Mesenchymal stem cell (in vitro differentiated cells and primary cell): ENCODE measurements around the gene ZNF429.

Experiments
- DNase-seq: peaks from one replicate; pipeline ENCODE4 v3.0.0-alpha.2; 2013
- H2AFZ ChIP-seq: one replicate; pipeline ENCODE4 v1.6.1; 2013; ENCODE audit warnings: low read depth, mild to moderate bottlenecking, control low read depth, inconsistent platforms, low read length, moderate library complexity
- H2AK5ac ChIP-seq: 2 replicates; pipeline ENCODE4 v1.6.1; 2013; ENCODE audit warnings: low read length, moderate library complexity, mild to moderate bottlenecking, inconsistent platforms; ENCODE audit not compliant: severe bottlenecking
- H2BK120ac ChIP-seq: one replicate; pipeline ENCODE4 v1.6.1; 2013; ENCODE audit warnings: low read depth, mild to moderate bottlenecking, inconsistent platforms, low read length, moderate library complexity
- H2BK12ac ChIP-seq, 2 experiments: one replicate each; pipeline ENCODE4 v1.6.1; 2013; ENCODE audit warnings: inconsistent platforms in 2 of 2, low read length in 2 of 2, mild to moderate bottlenecking in 2 of 2, moderate library complexity in 2 of 2, control low read depth in 1 of 2
- H2BK15ac ChIP-seq: one replicate; pipeline ENCODE4 v1.6.1; 2013; ENCODE audit warnings: mild to moderate bottlenecking, low read depth, inconsistent platforms; ENCODE audit not compliant: poor library complexity, severe bottlenecking
- H2BK5ac ChIP-seq: 2 replicates; pipeline ENCODE4 v1.6.1; 2013; ENCODE audit warnings: low read depth, mild to moderate bottlenecking, low read length, control low read depth, inconsistent platforms; ENCODE audit not compliant: poor library complexity, severe bottlenecking
- H3K14ac ChIP-seq, 2 experiments: one replicate each; pipeline ENCODE4 v1.6.1; 2013; ENCODE audit warnings: inconsistent platforms in 2 of 2, low read length in 2 of 2, control low read depth in 1 of 2, mild to moderate bottlenecking in 1 of 2, moderate library complexity in 1 of 2
- H3K18ac ChIP-seq, 2 experiments: one replicate each; pipeline ENCODE4 v1.6.1; 2013; ENCODE audit warnings: inconsistent platforms in 2 of 2, low read length in 2 of 2, control low read depth in 1 of 2, low read depth in 1 of 2, mild to moderate bottlenecking in 1 of 2
- H3K23ac ChIP-seq, 2 experiments: one replicate each; pipeline ENCODE4 v1.6.1; 2013; ENCODE audit warnings: inconsistent platforms in 2 of 2, low read length in 2 of 2, mild to moderate bottlenecking in 2 of 2, moderate library complexity in 2 of 2, control low read depth in 1 of 2
- H3K27ac ChIP-seq: 2 replicates; pipeline ENCODE4 v1.5.1; 2013; ENCODE audit warnings: mild to moderate bottlenecking, moderate library complexity, low read length, control low read depth, inconsistent platforms; ENCODE audit not compliant: poor library complexity, severe bottlenecking
- H3K27me3 ChIP-seq, 2 experiments: 2 replicates each; pipeline versions ENCODE4 v1.6.1 to v1.7.0; 2013; ENCODE audit warnings: low read length in 2 of 2, mild to moderate bottlenecking in 2 of 2, moderate library complexity in 2 of 2, control low read depth in 1 of 2, inconsistent platforms in 1 of 2; ENCODE audit not compliant: control insufficient read depth in 1 of 2, insufficient read depth in 1 of 2
- H3K36me3 ChIP-seq, 2 experiments: 2 replicates each; pipeline versions ENCODE4 v1.6.1 to v1.7.0; 2013; ENCODE audit warnings: low read length in 2 of 2, control low read depth in 1 of 2, inconsistent platforms in 1 of 2, low read depth in 1 of 2, mild to moderate bottlenecking in 1 of 2; ENCODE audit not compliant: insufficient read depth in 2 of 2, control insufficient read depth in 1 of 2
- H3K4ac ChIP-seq, 2 experiments: one replicate each; pipeline ENCODE4 v1.6.1; 2013; ENCODE audit warnings: inconsistent platforms in 2 of 2, low read length in 2 of 2, mild to moderate bottlenecking in 2 of 2, moderate library complexity in 2 of 2, control low read depth in 1 of 2, low read depth in 1 of 2
- H3K4me1 ChIP-seq: 2 replicates; pipeline ENCODE4 v1.6.1; 2013; ENCODE audit warnings: low read depth, low read length, control low read depth; ENCODE audit not compliant: control insufficient read depth, insufficient read depth
- H3K4me2 ChIP-seq: 2 replicates; pipeline ENCODE4 v1.6.1; 2013; ENCODE audit warnings: low read length, mild to moderate bottlenecking, inconsistent platforms; ENCODE audit not compliant: poor library complexity, severe bottlenecking
- H3K4me3 ChIP-seq, 2 experiments: 2 replicates each; pipeline versions ENCODE4 v1.5.1 to v1.7.0; 2013; ENCODE audit warnings: low read length in 2 of 2, mild to moderate bottlenecking in 2 of 2, control low read depth in 1 of 2, low read depth in 1 of 2; ENCODE audit not compliant: insufficient read depth in 1 of 2
- H3K79me1 ChIP-seq: replicated peaks from 2 replicates; pipeline ENCODE4 v1.6.1; 2013; ENCODE audit warnings: mild to moderate bottlenecking, control low read depth, low read length, inconsistent platforms; ENCODE audit not compliant: poor library complexity, severe bottlenecking
- H3K9ac ChIP-seq: 2 replicates; pipeline ENCODE4 v1.7.0; 2013; ENCODE audit warnings: mild to moderate bottlenecking, low read length, moderate library complexity
- H3K9me3 ChIP-seq: 2 replicates; pipeline ENCODE4 v1.7.0; 2013; ENCODE audit warnings: mild to moderate bottlenecking, low read length; ENCODE audit not compliant: control insufficient read depth
- H4K8ac ChIP-seq: one replicate; pipeline ENCODE4 v1.6.1; 2013; ENCODE audit warnings: inconsistent platforms, mild to moderate bottlenecking, low read length, moderate library complexity
- H4K91ac ChIP-seq: one replicate; pipeline ENCODE4 v1.6.1; 2013; ENCODE audit warnings: mild to moderate bottlenecking, low read length, inconsistent platforms
- WGBS: methylation state at CpG from one replicate; pipeline ENCODE4 v1.1.7; 2013; ENCODE audit warnings: mixed read lengths; 5-methylcytosine and 5-hydroxymethylcytosine counted together

Gene ZNF429

DNA sequence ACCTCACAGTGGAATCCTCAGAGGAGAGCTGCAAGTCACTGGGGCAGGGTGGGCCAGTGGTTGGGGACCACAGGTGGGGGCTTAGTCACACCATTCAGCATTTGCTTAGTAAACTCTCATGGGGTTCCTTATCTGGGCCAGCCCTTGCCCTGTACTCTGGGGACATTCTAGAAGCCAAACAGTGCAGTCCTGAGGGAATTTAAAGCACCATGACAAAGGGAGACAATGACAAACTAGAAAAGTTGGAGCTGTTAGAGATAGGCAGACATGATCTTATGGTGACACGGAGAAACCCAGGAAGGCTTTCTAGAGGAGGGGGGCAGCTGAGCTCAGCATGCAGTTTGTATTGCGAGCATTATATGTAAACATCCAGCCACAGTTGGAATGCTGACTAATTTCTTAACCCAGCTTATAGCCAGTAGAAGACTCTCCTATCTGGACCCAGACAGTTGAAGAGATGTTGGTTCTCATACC, 87.6 kb downstream of the ZNF429 start:
- H3K79me1 ChIP-seq = no peaks in the 10 kb centered on the region
- H4K8ac ChIP-seq = no peak overlapping the region
- no peak overlapping the region for H2BK5ac ChIP-seq
- no peak overlapping the region for H3K14ac ChIP-seq
- H2BK120ac ChIP-seq = no peak overlapping the region
- H4K91ac ChIP-seq = no peak overlapping the region
- H3K4me2 ChIP-seq = no peak overlapping the region
- no peak overlapping the region for H3K23ac ChIP-seq
- no peaks in the 10 kb centered on the region for H3K27me3 ChIP-seq
- DNase-seq = no peak
- no peaks in the 10 kb centered on the region for H3K36me3 ChIP-seq
- no peaks in the 10 kb centered on the region for H3K4me1 ChIP-seq
- no peak overlapping the region for H2BK15ac ChIP-seq
- H2AK5ac ChIP-seq = no peak overlapping the region
- no peak overlapping the region for H3K4ac ChIP-seq
- no peak overlapping the region for H2BK12ac ChIP-seq
- WGBS = 59% methylated on average over 1 of the region's 2 CpGs
- H2AFZ ChIP-seq = no peak overlapping the region
- H3K4me3 ChIP-seq = no peak overlapping the region
- H3K9ac ChIP-seq = no peak overlapping the region
- H3K27ac ChIP-seq = no peak overlapping the region
- H3K18ac ChIP-seq = no peak overlapping the region
- peaks cover 33% of the 10 kb centered on the region for H3K9me3 ChIP-seq

GRCh38 chr19:21593502-21593901, 88.1 kb downstream of the ZNF429 start:
- Histone ChIP-seq H3K36me3 (no peaks in the 10 kb centered on the region), H2BK5ac (no peak overlapping the region), H3K4ac (no peak overlapping the region), H4K8ac (no peak overlapping the region), H3K23ac (no peak overlapping the region), H2BK12ac (no peak overlapping the region), H3K9ac (no peak overlapping the region), H2BK15ac (no peak overlapping the region), H2AFZ (no peak overlapping the region), H3K4me1 (no peaks in the 10 kb centered on the region), H3K27me3 (no peaks in the 10 kb centered on the region), H3K9me3 (peaks cover 32% of the 10 kb centered on the region), H2AK5ac (no peak overlapping the region), H2BK120ac (no peak overlapping the region), H3K27ac (no peak overlapping the region), H3K14ac (no peak overlapping the region), H3K18ac (no peak overlapping the region), H3K4me2 (no peak overlapping the region), H3K79me1 (no peaks in the 10 kb centered on the region), H4K91ac (no peak overlapping the region), H3K4me3 (no peak overlapping the region)
- no peak for DNase-seq
- WGBS = 78% methylated on average over 4 of the region's 4 CpGs

DNA sequence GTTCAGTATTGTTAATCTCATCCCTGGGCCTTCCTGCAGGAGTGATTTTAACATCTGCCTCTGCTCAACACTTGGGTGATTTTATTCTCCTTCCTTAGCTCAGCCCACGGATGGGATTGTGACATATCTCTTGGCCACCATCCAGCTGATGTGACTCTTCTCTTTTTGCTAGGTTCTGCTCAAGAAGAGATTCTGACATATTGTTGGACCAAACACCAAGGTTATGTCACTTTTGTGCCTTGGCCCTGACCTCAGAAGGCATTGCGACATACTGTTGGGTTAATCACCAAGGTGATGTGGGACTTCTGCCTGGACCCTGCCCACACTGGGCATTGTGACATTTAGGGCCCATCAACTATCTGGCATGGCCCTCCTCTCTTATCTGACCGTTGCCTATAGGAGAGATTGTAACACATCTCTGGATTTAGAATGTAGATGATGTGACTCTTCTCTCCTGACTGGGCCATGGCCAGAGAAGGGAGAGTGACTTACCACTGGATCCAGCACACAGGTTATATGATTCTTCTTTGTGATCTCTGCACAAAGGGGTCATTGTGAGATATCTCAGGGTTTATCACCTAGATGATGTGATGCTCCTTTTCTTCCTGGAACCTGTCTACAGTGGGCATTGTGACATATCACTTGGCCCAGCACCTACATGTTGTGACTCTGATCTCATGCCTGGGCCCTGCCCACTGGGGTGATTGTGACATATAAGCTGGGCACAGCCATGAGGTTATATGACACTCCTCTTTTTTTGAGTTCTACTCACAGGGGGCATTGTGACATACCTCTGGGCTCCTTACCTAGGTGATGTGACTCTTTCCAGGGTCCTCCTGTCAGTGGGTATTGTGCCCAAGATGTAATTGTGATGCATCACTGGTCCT, 88.8 kb downstream of the ZNF429 start:
- Histone ChIP-seq H3K4me3 (no peak overlapping the region), H3K4me1 (no peaks in the 10 kb centered on the region), H3K9me3 (peaks cover 32% of the 10 kb centered on the region), H2AK5ac (no peak overlapping the region), H3K18ac (no peak overlapping the region), H3K27me3 (no peaks in the 10 kb centered on the region), H3K4ac (no peak overlapping the region), H2BK12ac (no peak overlapping the region), H3K36me3 (no peaks in the 10 kb centered on the region), H4K8ac (no peak overlapping the region), H3K79me1 (no peaks in the 10 kb centered on the region), H3K4me2 (no peak overlapping the region), H3K23ac (no peak overlapping the region), H2AFZ (no peak overlapping the region), H2BK5ac (no peak overlapping the region), H2BK120ac (no peak overlapping the region), H3K27ac (no peak overlapping the region), H3K14ac (no peak overlapping the region), H3K9ac (no peak overlapping the region), H2BK15ac (no peak overlapping the region), H4K91ac (no peak overlapping the region)
- no peak for DNase-seq
- WGBS = 56% methylated on average over 3 of the region's 3 CpGs

DNA sequence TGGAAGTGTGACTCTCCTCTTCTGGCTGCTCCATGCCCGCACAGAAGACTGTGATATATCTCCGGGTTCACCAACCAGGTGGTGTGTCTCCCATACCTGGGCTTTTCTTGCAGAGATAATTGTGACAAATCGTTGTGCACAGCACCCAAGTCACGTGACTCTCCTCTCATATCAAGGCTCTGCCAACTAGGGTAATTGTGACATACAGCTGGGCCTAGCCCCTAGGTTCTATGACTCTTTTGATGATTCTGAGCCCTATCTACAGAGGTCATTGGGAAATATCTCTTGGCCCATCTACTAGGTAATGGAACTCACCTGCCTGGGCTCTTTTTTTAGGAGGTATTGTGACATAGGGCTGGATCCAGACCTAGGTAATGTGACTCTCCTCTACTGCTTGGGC, 89.8 kb downstream of the ZNF429 start:
- H3K4me2 ChIP-seq = no peak overlapping the region
- H3K27ac ChIP-seq = no peak overlapping the region
- 73% methylated on average over 4 of the region's 4 CpGs for WGBS
- H3K9ac ChIP-seq = no peak overlapping the region
- H3K23ac ChIP-seq = no peak overlapping the region
- H3K4ac ChIP-seq = no peak overlapping the region
- no peaks in the 10 kb centered on the region for H3K36me3 ChIP-seq
- no peak overlapping the region for H2BK12ac ChIP-seq
- no peaks in the 10 kb centered on the region for H3K79me1 ChIP-seq
- no peak overlapping the region for H4K8ac ChIP-seq
- H4K91ac ChIP-seq = no peak overlapping the region
- no peaks in the 10 kb centered on the region for H3K4me1 ChIP-seq
- H2BK15ac ChIP-seq = no peak overlapping the region
- DNase-seq = no peak
- H3K9me3 ChIP-seq = peaks cover 37% of the 10 kb centered on the region
- H3K14ac ChIP-seq = no peak overlapping the region
- H3K18ac ChIP-seq = no peak overlapping the region
- H2AK5ac ChIP-seq = no peak overlapping the region
- no peak overlapping the region for H2BK5ac ChIP-seq
- H3K4me3 ChIP-seq = no peak overlapping the region
- no peaks in the 10 kb centered on the region for H3K27me3 ChIP-seq
- no peak overlapping the region for H2BK120ac ChIP-seq
- no peak overlapping the region for H2AFZ ChIP-seq
